Activated naive CD8-positive, alpha-beta T cell treated with anti-CD3 and anti-CD28 coated beads, Interleukin-2, amount 50 U/mL, for 16 hours (primary cell): ENCODE results near the gene COBL.

Source experiments
- DNase-seq: peaks from one replicate; pipeline ENCODE4 v3.0.0-alpha.2; 2020; ENCODE audit warnings: low read depth, low spot score

COBL gene

GRCh38 chr7:51123322-51124019, 193.1 kb downstream of the COBL start:
- DNase-seq = peak; percentile 17

- no peak for DNase-seq
Measured at GRCh38 chr7:51121931-51122425, 194.6 kb downstream of the COBL start.

GRCh38 chr7:51121036-51121790, 195.4 kb downstream of the COBL start:
- no peak for DNase-seq

DNA sequence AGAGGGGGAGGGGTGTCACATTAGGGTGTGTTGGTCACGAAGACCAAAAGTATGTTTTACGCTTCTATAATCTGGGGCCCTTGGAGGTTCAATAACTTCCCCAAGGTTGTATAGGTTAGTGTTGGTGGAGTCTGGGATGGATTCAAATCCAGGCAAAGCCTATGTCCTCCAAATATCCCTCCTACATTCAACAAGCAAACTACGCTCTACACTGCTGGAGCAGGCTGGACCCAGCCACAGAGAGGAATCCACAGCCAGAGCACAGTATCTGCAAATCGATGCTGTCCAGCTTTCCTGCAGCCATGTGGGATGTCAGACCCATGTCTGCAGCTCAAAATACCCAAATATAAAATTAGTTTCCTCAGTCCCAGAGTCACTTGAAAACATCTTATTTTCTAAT, 198.0 kb downstream of the COBL start:
- no peak for DNase-seq

DNA sequence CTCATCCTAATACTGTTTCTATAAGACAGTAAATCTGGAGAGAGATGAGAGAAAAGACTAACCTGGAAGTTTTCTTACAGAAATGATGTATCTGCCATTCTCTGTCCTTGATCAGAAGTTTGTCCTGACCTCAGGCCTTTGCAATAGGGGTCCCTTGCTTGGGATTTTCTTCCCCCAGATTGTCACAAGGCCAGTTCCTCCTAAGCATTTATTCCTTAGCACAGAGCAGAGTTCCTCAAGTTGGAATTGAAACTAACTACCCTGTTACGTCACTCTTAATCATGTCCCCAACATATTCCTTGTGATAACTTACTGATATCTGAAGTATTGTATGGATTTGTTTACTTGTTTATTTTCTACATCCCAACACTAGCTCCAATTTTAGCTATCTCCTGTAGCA, 202.1 kb downstream of the COBL start:
- no peak for DNase-seq

GRCh38 chr7:51113962-51114361, 202.6 kb downstream of the COBL start:
- no peak for DNase-seq

DNA sequence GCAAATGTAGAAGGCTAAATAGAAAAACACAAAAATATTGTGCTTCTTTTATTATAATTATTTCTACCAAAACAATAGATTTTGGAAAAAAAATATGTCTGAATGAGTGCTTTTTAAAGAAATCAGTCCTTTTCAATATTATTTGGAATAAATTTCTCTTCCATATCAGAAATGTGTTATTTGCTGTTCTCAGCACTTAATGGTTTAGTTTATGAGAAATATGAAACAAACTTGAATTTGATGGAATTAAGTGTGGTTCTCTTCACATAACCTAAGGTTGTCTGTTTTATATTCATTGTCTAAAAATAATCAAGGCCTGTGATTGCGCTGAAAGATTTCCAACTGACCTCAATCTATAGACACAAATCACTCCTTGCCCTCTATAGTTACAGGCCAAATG, 203.0 kb downstream of the COBL start:
- DNase-seq = no peak

DNA sequence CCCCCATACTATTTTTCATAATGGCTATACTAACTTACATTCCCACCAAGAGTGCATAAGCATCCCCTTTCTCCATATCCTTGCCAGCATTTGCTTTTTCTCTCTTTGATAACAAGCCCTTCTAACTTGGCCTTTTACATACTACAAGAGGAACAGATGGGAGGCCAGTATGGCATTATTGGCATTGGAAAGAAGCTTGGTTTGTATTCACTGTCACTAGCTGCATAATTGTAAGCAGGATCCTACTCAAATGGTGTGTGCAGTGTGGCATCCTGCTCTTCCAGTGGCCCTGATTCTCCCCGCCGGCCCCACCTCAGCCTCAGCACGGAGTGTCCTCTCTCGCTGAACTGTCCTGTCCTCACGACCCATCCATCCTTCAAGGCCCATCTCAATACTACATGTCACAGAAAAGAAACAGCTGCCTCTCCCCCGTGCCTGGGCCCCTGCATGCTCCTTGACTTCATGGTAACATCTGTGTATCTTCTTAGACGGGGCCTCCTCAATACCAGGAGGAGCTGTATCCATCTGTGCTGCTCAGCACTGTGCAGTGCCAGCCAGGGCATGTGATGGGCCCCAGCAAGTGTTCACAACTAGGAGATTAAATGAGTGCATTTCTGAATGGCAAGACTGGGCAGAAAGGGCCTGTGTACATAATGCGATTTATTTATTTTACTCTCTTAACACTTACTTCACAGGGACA, 205.2 kb downstream of the COBL start:
- no peak for DNase-seq

DNA sequence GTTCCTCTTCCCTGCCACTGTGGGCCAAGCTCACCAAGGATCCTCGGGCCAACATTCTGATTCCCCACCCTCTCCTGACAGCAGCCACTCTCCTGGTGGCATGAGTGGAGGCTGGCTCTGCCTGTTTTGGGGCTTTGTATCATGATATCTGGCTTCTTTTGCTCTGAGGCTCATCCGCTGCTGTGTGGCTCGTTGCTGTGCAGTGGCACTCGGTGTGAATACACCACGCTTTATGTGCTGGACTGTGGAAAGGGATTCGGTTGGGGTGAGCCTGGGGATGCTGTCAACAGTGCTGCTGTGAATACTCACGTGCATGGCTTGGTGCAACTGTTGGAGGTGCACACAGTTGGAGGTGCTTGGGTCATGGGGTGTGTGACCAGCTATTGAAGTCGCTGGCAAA, 208.5 kb downstream of the COBL start:
- DNase-seq = no peak

GRCh38 chr7:51104278-51104677, 212.3 kb downstream of the COBL start:
- DNase-seq = no peak

DNA sequence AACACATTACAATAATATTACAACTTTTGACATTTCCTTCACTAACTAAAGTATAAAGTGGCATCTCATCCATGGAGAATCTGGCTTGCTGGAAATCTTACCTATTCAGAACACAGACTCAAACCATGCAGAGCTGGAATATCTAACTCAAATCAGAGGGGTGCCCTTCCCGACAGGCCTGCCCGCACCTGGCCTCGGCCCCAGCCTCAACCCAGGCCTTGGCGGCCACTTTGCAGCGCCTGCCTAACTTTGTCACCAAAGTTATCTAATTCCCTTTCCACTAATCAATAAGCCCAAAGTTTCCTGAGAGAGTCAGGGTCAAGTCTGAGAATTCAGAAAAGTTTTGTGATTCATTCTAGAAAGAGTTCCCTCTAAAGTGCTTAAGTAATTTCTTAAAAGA, 212.9 kb downstream of the COBL start:
- no peak for DNase-seq

GRCh38 chr7:51102828-51103227, 213.8 kb downstream of the COBL start:
- DNase-seq = no peak

DNA sequence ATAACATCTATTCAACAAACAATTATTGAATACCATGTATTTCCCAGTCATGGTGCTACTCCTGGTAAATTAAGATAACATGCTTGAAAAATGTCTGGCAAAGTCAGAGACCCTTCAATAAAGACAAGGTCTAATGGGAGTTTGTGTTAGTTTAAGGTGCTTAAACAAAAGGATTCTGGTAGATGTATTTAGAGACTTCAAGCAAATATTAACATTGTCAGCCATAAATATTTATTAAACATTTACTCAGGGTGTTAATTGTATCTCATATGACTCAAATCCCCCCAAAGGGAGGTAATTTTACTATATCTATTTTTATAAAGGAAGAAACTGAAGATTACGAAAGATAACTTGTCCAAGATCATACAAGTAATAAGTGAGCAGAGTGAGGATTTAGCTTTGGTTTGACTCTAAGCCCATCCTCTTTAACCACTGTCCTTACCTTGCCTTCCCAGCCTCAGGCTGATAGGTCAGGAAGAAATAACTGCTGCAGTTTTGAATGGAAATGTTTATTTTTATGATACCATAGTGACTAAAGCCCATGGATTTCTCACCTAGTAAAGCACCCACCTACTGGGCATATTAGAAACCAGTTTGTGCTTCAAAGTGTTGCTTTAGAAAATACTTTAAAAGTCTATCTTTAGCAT, 215.4 kb downstream of the COBL start:
- no peak for DNase-seq

- no peak for DNase-seq
Measured at GRCh38 chr7:51090411-51090810, 226.2 kb downstream of the COBL start.

GRCh38 chr7:51085034-51085692, 231.4 kb downstream of the COBL start:
- no peak for DNase-seq

- DNase-seq = no peak
Measured at GRCh38 chr7:51084121-51084520, 232.5 kb downstream of the COBL start.

DNA sequence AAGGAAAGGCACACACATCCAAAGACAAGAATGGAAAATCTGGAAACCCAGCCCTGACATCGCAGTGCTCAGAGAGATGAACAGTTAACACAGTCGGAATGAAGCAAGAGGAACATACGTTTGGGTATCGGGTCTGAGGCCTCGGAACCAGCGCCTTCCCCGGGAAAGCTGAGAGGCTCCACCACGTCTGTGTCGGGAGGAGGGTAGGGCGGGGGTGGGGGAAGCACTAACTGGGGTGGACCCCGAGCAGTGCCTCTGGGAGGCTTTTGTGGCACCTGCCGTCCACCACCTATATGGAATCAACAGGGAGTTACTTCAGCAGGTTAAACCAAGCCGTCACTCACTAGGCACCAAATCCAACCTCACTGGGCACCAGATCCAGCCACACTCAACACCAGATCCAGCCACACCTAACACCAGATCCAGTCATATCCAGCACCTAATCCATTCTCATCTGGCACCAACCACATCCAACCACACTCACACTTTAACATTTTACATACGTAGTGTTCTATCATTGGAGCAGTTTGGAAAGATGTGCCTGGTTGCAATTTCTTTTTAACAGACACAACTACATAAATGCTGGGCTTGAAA, 233.6 kb downstream of the COBL start:
- DNase-seq = no peak

DNA sequence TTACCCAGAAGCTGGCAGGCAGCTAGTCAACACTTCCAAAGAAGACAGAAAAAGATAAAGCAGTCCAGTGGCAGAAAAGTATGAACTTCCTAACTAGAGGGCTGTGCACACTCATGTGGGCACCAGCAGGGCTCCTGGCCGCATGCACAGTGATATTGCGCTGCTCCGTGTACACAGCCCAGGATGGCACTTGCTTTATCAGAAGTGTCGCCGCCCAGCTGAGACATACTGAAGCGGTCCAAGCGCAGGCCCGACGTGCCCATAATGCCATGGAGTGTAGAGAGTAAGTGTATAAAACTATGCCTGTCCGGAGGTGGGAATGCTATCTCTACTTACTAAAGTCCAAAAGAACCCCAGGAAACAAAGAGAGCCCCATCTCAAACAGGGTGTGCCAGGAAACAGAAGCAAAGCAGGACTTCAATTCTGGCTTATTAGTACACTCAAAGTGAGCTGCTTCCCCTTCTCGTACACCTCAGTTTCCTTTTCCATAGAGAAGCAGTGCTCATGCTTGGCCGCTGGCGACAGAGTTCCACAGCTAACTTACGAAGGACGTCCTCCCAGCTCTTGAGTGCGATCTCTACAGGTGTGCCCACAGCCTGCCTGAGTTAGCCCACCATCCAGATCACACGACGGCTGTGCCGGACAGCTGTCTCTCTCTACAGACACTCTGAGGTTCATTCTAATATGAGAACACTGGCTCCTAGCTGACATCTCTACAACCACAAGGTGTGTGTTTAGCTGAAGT, 234.3 kb downstream of the COBL start:
- DNase-seq = no peak

- DNase-seq = no peak
Measured at GRCh38 chr7:51081270-51081890, 235.2 kb downstream of the COBL start.
